Measurements from ENCODE around the gene IFTAP.

The IFTAP gene

DNA sequence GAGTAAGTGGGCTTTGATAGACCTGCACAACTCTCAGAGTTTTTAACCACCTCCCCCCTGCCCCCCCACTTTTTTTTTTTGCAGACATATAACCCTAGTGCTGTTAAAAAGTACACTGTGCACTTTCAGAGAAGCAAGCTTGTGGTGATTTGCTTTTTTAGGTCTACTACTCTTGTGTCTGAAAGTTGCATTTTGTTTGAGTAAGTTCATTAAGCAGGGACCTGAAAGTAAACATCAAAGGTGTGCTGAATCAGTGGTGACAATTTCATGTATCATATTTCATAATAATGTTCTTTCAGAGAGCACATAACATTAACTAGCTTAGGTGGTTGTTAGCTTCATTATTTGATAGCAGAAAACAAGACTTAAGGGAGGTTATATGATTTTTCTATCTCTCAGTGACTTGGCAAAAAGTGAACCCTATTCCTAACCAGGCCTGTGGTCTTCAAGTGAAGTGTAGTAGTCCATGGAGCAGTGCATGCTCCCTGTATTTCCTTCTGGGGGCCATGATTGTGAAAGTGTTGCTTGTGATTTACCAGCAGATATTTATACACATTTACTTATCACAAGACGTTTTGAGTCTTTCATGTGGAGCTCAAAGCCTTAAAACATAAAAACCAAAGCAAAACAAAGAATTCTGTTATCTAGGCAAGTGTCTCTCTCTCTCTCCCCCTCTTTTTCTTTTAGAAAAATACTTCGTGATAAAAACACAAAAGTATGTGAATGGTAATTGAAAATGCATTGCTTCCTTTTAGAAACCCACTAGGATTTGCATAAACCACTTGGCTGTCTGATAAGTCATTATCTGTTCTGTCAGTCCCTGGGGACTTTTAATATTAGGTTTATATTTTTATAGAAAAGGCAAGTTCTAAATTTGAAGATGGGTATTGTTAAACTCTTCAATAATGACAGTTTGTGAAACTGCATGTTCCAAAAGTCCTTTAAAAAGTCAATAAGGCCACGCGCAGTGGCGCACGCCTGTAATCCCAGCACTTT lies 11.2 kb downstream of the IFTAP start:
- TF ChIP-seq, protein P1, sequence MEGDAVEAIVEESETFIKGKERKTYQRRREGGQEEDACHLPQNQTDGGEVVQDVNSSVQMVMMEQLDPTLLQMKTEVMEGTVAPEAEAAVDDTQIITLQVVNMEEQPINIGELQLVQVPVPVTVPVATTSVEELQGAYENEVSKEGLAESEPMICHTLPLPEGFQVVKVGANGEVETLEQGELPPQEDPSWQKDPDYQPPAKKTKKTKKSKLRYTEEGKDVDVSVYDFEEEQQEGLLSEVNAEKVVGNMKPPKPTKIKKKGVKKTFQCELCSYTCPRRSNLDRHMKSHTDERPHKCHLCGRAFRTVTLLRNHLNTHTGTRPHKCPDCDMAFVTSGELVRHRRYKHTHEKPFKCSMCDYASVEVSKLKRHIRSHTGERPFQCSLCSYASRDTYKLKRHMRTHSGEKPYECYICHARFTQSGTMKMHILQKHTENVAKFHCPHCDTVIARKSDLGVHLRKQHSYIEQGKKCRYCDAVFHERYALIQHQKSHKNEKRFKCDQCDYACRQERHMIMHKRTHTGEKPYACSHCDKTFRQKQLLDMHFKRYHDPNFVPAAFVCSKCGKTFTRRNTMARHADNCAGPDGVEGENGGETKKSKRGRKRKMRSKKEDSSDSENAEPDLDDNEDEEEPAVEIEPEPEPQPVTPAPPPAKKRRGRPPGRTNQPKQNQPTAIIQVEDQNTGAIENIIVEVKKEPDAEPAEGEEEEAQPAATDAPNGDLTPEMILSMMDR (conservative IDR thresholded peaks at IDR 0.05; ENCODE audit: control insufficient read depth, insufficient read depth, low read depth, low read length): no peak
- no peak for DNase-seq (ENCODE audit: low read depth)
- H3K4me3 ChIP-seq (ENCODE audit: control insufficient read depth, low read depth, low read length): no peak overlapping the region

DNA sequence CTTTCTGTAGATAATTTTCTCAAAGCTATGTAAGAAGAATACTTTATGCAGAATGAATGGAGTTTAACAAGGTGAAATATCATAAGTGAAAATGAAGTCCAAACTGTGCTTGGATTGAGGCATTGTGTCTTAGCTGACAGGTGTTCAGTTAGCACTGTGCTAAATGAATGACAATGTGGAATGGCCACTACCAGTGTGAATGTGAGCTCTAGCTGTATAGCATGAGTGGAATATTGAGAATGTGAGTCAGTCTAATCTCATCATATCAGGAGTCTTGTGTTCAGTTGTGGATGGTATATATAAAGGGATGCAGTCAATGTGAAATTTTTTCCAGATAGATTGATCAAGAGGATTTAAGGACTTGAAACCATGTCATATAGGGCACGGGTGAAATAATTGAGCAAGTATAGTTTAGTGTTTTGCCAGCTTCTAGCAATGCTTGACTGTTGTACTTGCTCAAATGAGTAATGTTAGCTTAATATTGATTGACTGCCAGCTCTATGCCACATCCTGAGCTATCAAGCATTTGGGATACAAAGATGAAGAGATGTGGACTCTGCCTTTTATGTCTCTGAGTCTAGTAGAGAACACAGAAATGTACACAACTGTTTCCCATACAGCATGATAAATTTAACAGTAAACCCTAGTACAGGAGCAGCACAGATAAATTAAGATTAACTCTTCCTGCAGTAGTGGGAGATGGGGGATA lies 14.3 kb downstream of the IFTAP start:
- H3K4me3 ChIP-seq (ENCODE audit: control insufficient read depth, low read depth, low read length): no peak overlapping the region
- TF ChIP-seq, protein P1 (conservative IDR thresholded peaks at IDR 0.05; ENCODE audit: control insufficient read depth, insufficient read depth, low read depth, low read length): no peak
- DNase-seq (ENCODE audit: low read depth): no peak

GRCh38 chr11:36609383-36609782 lies 15.1 kb downstream of the IFTAP start:
- TF ChIP-seq, protein P1 (conservative IDR thresholded peaks at IDR 0.05; ENCODE audit: control insufficient read depth, insufficient read depth, low read depth, low read length): no peak
- no peak for DNase-seq (ENCODE audit: low read depth)
- no peak overlapping the region for H3K4me3 ChIP-seq (ENCODE audit: control insufficient read depth, low read depth, low read length)

DNA sequence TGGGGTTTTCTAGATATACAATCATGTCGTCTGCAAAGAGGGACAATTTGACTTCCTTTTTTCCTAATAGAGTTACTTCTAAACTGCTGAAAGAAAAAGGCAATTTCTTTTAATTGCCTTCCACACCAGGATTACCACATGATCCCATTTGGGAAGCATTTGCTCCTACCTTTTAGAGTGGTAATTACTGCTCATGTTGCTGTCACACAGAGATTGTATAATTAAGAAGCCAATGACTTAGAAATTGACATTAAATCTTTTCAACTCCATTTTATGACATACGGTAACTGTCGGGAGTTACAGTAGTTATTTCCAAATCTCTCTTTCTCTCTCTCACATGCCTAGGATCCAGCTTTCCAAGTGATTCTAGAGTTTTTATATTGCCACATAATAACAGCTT lies 21.5 kb downstream of the IFTAP start:
- no peak for DNase-seq (ENCODE audit: low read depth)
- H3K4me3 ChIP-seq (ENCODE audit: control insufficient read depth, low read depth, low read length): no peak overlapping the region

GRCh38 chr11:36617543-36618362 lies 23.5 kb downstream of the IFTAP start:
- DNase-seq (ENCODE audit: low read depth): no peak
- TF ChIP-seq, protein P1 (conservative IDR thresholded peaks at IDR 0.05; ENCODE audit: control insufficient read depth, insufficient read depth, low read depth, low read length): no peak

More for the DNA sequence above, 21.5 kb downstream of the IFTAP start:
- TF ChIP-seq, protein P1 (conservative IDR thresholded peaks at IDR 0.05; ENCODE audit: control insufficient read depth, insufficient read depth, low read depth, low read length): no peak

DNA sequence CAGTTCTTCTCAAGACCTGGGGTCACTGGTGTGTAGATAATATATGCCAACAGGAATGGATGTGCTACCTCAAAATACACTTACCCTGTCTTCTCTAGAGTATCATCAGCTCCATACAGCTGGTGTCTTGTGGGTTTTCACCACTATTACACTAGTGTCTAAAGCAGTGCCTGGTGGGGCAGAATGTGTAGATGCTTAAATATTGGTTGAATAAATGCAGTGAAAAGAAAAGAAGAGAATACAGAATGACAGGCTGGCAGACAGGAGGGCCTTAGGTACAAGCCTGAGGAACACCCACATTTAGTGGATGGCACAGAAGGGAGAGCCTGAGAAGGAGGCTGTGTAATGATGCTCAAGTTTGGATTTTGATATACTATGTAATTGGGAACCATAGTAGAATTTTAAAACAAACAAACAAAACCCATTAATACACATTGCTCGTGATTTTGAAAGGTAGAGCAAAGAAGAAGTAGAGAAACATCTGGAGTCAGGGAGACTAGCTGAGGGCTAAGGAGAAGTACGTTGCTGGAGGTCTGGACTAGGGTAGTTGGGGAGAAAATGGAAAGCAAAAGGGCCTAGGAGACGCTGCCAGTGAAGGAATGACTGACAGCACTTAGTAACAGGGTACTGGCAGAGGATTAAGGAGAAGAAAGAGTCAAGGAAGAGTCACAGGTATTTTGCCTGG lies 24.2 kb downstream of the IFTAP start:
- no peak overlapping the region for H3K4me3 ChIP-seq (ENCODE audit: control insufficient read depth, low read depth, low read length)
- no peak for DNase-seq (ENCODE audit: low read depth)
- TF ChIP-seq, protein P1 (conservative IDR thresholded peaks at IDR 0.05; ENCODE audit: control insufficient read depth, insufficient read depth, low read depth, low read length): no peak

More at GRCh38 chr11:36617543-36618362, 23.5 kb downstream of the IFTAP start:
- no peak overlapping the region for H3K4me3 ChIP-seq (ENCODE audit: control insufficient read depth, low read depth, low read length)
